Thyroid gland (tissue), 4 donors: ENCODE results near the gene IGFBP7.

Experiments
- CTCF ChIP-seq, 6 experiments: fragments of 200-600 bp in 3 of 6; fragments of 450-650 bp in 3 of 6; sonication (generic) in 3 of 6; IDR thresholded peaks; one replicate each; pipeline ENCODE4 v1.5.1; 2016 to 2019; ENCODE audit warnings: antibody characterized with exemption in 6 of 6, mild to moderate bottlenecking in 2 of 6, inconsistent platforms in 1 of 6, moderate library complexity in 1 of 6
- POLR2A ChIP-seq, 2 donors: fragments of 450-650 bp; IDR thresholded peaks; one replicate each; pipeline ENCODE4 v1.6.1; 2017; ENCODE audit warnings: antibody characterized with exemption in 2 of 2, mild to moderate bottlenecking in 2 of 2, moderate library complexity in 1 of 2

GRCh38 chr4:57148177-57148576, 38.0 kb upstream of the IGFBP7 start:
- TF ChIP-seq POLR2A (IDR thresholded peaks at IDR 0.05), result no peak
- no peak for TF ChIP-seq CTCF (IDR thresholded peaks at IDR 0.05)
